Kidney (tissue), 14 donors: ENCODE data around the gene RAF1. TPM values are rescaled to one million over a fixed set of nuclear protein-coding genes. Genes with fewer than 3 reads are reported as not detected.

Source experiments
- DNase-seq, 5 donors: peaks; one replicate each; pipeline ENCODE4 v3.0.0-alpha.2; 2013 to 2020
- FAIRE-seq: peaks from 2 replicates; lab custom pipeline; 2012; peaks lifted over from hg19 to GRCh38; lab: Jason Lieb, UNC
- H3K27ac ChIP-seq, 2 donors: one replicate each; pipeline ENCODE4 v1.7.0; 2013; ENCODE audit warnings: low read depth in 2 of 2, low read length in 2 of 2, inconsistent platforms in 1 of 2
- H3K27me3 ChIP-seq: one replicate; pipeline ENCODE4 v1.7.1; 2013; ENCODE audit warnings: low read length, inconsistent platforms; ENCODE audit not compliant: control insufficient read depth, insufficient read depth
- H3K36me3 ChIP-seq, 3 donors: one replicate each; pipeline versions ENCODE4 v1.7.0 to v1.7.1; 2013; ENCODE audit warnings: low read length in 3 of 3, control low read depth in 1 of 3, inconsistent platforms in 1 of 3; ENCODE audit not compliant: insufficient read depth in 3 of 3, control insufficient read depth in 2 of 3
- H3K4me1 ChIP-seq, 3 donors: one replicate each; pipeline versions ENCODE4 v1.7.0 to v1.7.1; 2013; ENCODE audit warnings: low read length in 3 of 3, inconsistent platforms in 1 of 3, low read depth in 1 of 3; ENCODE audit not compliant: control insufficient read depth in 2 of 3, insufficient read depth in 2 of 3
- H3K4me3 ChIP-seq, 3 donors: one replicate each; pipeline versions ENCODE4 v1.7.0 to v1.8.1; 2013; ENCODE audit warnings: low read length in 3 of 3, control low read depth in 1 of 3, inconsistent platforms in 1 of 3
- H3K9ac ChIP-seq, 3 donors: one replicate each; pipeline versions ENCODE4 v1.7.0 to v1.7.1; 2013; ENCODE audit warnings: low read length in 3 of 3, control low read depth in 1 of 3, inconsistent platforms in 1 of 3
- H3K9me3 ChIP-seq, 3 donors: one replicate each; pipeline versions ENCODE4 v1.7.0 to v1.7.1; 2013; ENCODE audit warnings: low read length in 3 of 3, control low read depth in 1 of 3, inconsistent platforms in 1 of 3; ENCODE audit not compliant: control insufficient read depth in 2 of 3, insufficient read depth in 1 of 3
- CTCF ChIP-seq: IDR thresholded peaks from 3 replicates; pipeline ENCODE4 v1.5.1; 2012; ENCODE audit warnings: mild to moderate bottlenecking, moderate library complexity, borderline replicate concordance; ENCODE audit not compliant: insufficient read depth; ENCODE audit errors: extremely low read depth
- intact Hi-C: fragments of 100-400 bp; cut with DNase I; formaldehyde crosslinking; loops from one replicate; pipeline ENCODE4 v1.11.1; 2022
- polyA plus RNA-seq: library from polyadenylated mRNA; stranded (reverse); fragments of 350-450 nt; fragmentation: Illumina TruSeq; extraction: RNeasy Lipid Tissue Mini Kit (QIAGEN cat#74804); gene quantifications from one replicate; pipeline ENCODE4 v1.2.3, GENCODE V29; 2014; ENCODE audit warnings: low read depth, low replicate concordance; ENCODE audit not compliant: insufficient read depth
- total RNA-seq: library from RNA; stranded (reverse); fragmentation: NEBNext Ultra II Directional; extraction: Animal tissue kit (Norgen Biotek cat#: 25700); gene quantifications from one replicate; pipeline ENCODE4 v1.2.1, GENCODE V29; 2021
- donor health status: control.
- donor health status: control.
- donor health status: control.
- donor health status: control.
- donor health status: control.
- donor health status: DM: yes; HTN: yes; CAD: no.
- donor health status: Normal renal cell carcinoma (clear cell type).

RAF1 gene
- total and polyA plus RNA-seq, 2 donors from 2014 or later, result 53.0 to 79.6 TPM

- intact Hi-C loops, result no loop called here
- FAIRE-seq, result no peak
- Histone ChIP-seq H3K36me3 (no peaks in the 10 kb centered on the region), H3K4me1 (peaks cover 0 to 19% (median 8%) of the 10 kb centered on the region in 3 donors), H3K9me3 (no peaks in the 10 kb centered on the region), H3K27me3 (no peaks in the 10 kb centered on the region), H3K4me3 (no peak overlapping the region), H3K27ac (no peak overlapping the region), H3K9ac (no peak overlapping the region)
- TF ChIP-seq CTCF, result no peak
- no peak for DNase-seq
These were observed 102.5 kb downstream of the RAF1 start for GRCh38 chr3:12561397-12561796.

GRCh38 chr3:12560505-12561190 lies 103.3 kb downstream of the RAF1 start:
- no peak for TF ChIP-seq CTCF
- no peak overlapping the region for H3K27ac ChIP-seq
- no peaks in the 10 kb centered on the region for H3K36me3 ChIP-seq
- H3K4me1 ChIP-seq, result peaks cover 0 to 19% (median 8%) of the 10 kb centered on the region in 3 donors
- intact Hi-C loops, result no loop called here
- H3K27me3 ChIP-seq, result no peaks in the 10 kb centered on the region
- H3K9me3 ChIP-seq, result no peaks in the 10 kb centered on the region
- H3K9ac ChIP-seq, result no peak overlapping the region
- no peak for DNase-seq
- H3K4me3 ChIP-seq, result no peak overlapping the region
- no peak for FAIRE-seq

GRCh38 chr3:12559520-12559919 lies 104.4 kb downstream of the RAF1 start:
- peaks cover 0 to 19% (median 8%) of the 10 kb centered on the region in 3 donors for H3K4me1 ChIP-seq
- DNase-seq (no peak), FAIRE-seq (no peak)
- no peaks in the 10 kb centered on the region for H3K36me3 ChIP-seq
- H3K9me3 ChIP-seq, result no peaks in the 10 kb centered on the region
- H3K27me3 ChIP-seq, result no peaks in the 10 kb centered on the region
- H3K4me3 ChIP-seq, result no peak overlapping the region
- no peak overlapping the region for H3K27ac ChIP-seq
- no peak for TF ChIP-seq CTCF
- intact Hi-C loops, result no loop called here
- no peak overlapping the region for H3K9ac ChIP-seq
